Aorta (tissue), 5 donors: Measurements from ENCODE around the gene PEAR1. TPM values are rescaled to one million over a fixed set of nuclear protein-coding genes. Genes with fewer than 3 reads are reported as not detected.

Experiments
- ATAC-seq: fragments of 200-7000 bp; cut with Tn5 transposase; one replicate; pipeline ENCODE4 v1.9.1; 2022; ENCODE audit warnings: moderate library complexity; ENCODE audit not compliant: low FRiP score
- DNase-seq, 2 donors: peaks; one replicate each; pipeline ENCODE4 v3.0.0-alpha.2; 2020
- H3K27ac ChIP-seq, 2 donors: one replicate each; pipeline ENCODE4 v1.5.1; 2013; ENCODE audit warnings: low read length in 2 of 2, mild to moderate bottlenecking in 2 of 2, moderate library complexity in 2 of 2, control low read depth in 1 of 2, inconsistent platforms in 1 of 2, low read depth in 1 of 2
- H3K27me3 ChIP-seq, 2 donors: one replicate each; pipeline ENCODE4 v1.6.1; 2013; ENCODE audit warnings: control low read depth in 1 of 2, low read length in 1 of 2, mild to moderate bottlenecking in 1 of 2, moderate library complexity in 1 of 2; ENCODE audit not compliant: insufficient read depth in 2 of 2, control insufficient read depth in 1 of 2
- H3K36me3 ChIP-seq, 2 donors: one replicate each; pipeline ENCODE4 v1.6.1; 2013; ENCODE audit warnings: control low read depth in 1 of 2, low read length in 1 of 2, mild to moderate bottlenecking in 1 of 2; ENCODE audit not compliant: insufficient read depth in 2 of 2, control insufficient read depth in 1 of 2
- H3K4me1 ChIP-seq, 2 donors: one replicate each; pipeline ENCODE4 v1.6.1; 2013; ENCODE audit warnings: low read length in 2 of 2, control low read depth in 1 of 2, mild to moderate bottlenecking in 1 of 2, moderate library complexity in 1 of 2; ENCODE audit not compliant: insufficient read depth in 2 of 2, control insufficient read depth in 1 of 2
- H3K4me3 ChIP-seq, 2 donors: one replicate each; pipeline ENCODE4 v1.5.1; 2013; ENCODE audit warnings: low read length in 2 of 2, control low read depth in 1 of 2, mild to moderate bottlenecking in 1 of 2
- H3K9me3 ChIP-seq: one replicate; pipeline ENCODE4 v1.6.1; 2013; ENCODE audit warnings: mild to moderate bottlenecking, low read length; ENCODE audit not compliant: control insufficient read depth
- WGBS, 2 donors: extraction: QIAGEN DNeasy Blood & Tissue Kit; methylation state at CpG; one replicate each; pipeline ENCODE4 v1.1.7; 2013; 5-methylcytosine and 5-hydroxymethylcytosine counted together
- intact Hi-C, 2 donors: fragments of 100-400 bp; cut with DNase I; formaldehyde crosslinking; loops; one replicate each; pipeline versions ENCODE4 v1.14.2 to v1.15.0; 2022
- polyA plus RNA-seq, 2 donors: library from polyadenylated mRNA; stranded (reverse); fragments of 200-250 nt; gene quantifications; one replicate each; pipeline ENCODE4 v1.2.3, GENCODE V29; 2013
- total RNA-seq, 2 donors: library from RNA; stranded (reverse); fragmentation: NEBNext Ultra II Directional; extraction: Animal tissue kit (Norgen Biotek cat#: 25700); gene quantifications; one replicate each; pipeline ENCODE4 v1.2.1, GENCODE V29; 2021
- donor health status: healthy with polysubstance abuse.
- donor health status: Bipolar disorder and iron deficiency.
- donor health status: DM: no; HTN: no; CAD: no.
- donor health status: DM: no; HTN: no; CAD: no.
- donor health status: DM: yes; HTN: yes; CAD: no.

PEAR1 gene
- total and polyA plus RNA-seq, 4 donors = 5.6 to 46.6 (median 25.1) TPM

DNA sequence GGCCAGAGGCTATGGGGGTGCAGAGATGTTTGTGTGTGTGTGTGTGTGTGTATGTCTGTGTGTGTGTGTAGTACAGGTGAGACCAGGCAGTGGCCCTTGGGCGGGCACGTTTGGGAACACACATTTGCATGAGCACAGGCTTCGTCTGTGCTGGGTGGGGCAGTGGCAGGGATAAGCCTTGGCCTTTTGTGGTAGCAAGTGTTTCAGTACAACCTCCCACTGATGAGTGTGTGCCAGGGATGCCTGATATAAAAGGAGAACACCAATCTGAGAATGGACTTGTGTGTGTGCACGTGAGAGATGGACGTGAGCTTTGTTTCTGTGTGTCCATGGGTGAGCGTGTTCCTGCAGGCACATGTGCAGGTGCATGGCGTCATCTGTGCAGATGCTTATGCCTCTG, 29.9 kb upstream of the PEAR1 start:
- Histone ChIP-seq H3K4me1 (no peaks in the 10 kb centered on the region), H3K9me3 (no peaks in the 10 kb centered on the region), H3K36me3 (no peaks in the 10 kb centered on the region), H3K4me3 (no peak overlapping the region), H3K27me3 (no peaks in the 10 kb centered on the region), H3K27ac (no peak overlapping the region)
- ATAC-seq (no peak), DNase-seq (no peak)
- intact Hi-C loops = no loop called here
- 79 to 84% methylated on average over 7 of the region's 7 CpGs for WGBS, 2 donors

- intact Hi-C loops = no loop called here
- Histone ChIP-seq H3K27me3 (no peaks in the 10 kb centered on the region), H3K4me3 (no peak overlapping the region), H3K4me1 (no peaks in the 10 kb centered on the region), H3K36me3 (no peaks in the 10 kb centered on the region), H3K27ac (no peak overlapping the region), H3K9me3 (no peaks in the 10 kb centered on the region)
- ATAC-seq = no peak
- no peak for DNase-seq
- 86 to 92% methylated on average over 4 of the region's 4 CpGs for WGBS, 2 donors
Observed at GRCh38 chr1:156864796-156865195, 28.7 kb upstream of the PEAR1 start.

DNA sequence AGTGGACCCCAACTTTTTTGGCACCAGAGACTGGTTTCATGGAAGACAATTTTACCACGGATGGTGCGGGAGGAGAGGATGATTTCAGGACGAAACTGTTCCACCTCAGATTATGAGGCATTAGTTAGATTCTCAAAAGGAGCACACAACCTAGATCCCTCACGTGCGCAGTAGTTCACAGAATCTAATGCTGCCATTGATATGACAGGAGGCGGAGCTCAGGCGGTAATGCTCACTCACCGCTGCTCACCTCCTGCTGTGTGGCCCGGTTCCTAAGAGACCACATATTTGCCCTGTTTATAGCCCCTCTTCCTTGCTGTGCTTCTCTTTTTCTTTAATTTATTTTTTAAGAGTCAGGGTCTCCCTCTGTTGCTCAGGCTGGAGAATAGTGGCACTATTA, 28.3 kb upstream of the PEAR1 start:
- H3K27me3 ChIP-seq = no peaks in the 10 kb centered on the region
- no peak for ATAC-seq
- WGBS, 2 donors = 82% methylated on average over 9 of the region's 9 CpGs
- no peaks in the 10 kb centered on the region for H3K4me1 ChIP-seq
- intact Hi-C loops = no loop called here
- no peak for DNase-seq
- no peaks in the 10 kb centered on the region for H3K9me3 ChIP-seq
- H3K36me3 ChIP-seq = no peaks in the 10 kb centered on the region
- no peak overlapping the region for H3K27ac ChIP-seq
- no peak overlapping the region for H3K4me3 ChIP-seq

GRCh38 chr1:156865865-156866248, 27.7 kb upstream of the PEAR1 start:
- no peaks in the 10 kb centered on the region for H3K27me3 ChIP-seq
- H3K27ac ChIP-seq = no peak overlapping the region
- intact Hi-C loops = no loop called here
- 72 to 80% methylated on average over 4 of the region's 4 CpGs for WGBS, 2 donors
- no peaks in the 10 kb centered on the region for H3K36me3 ChIP-seq
- DNase-seq = no peak
- ATAC-seq = no peak
- H3K4me1 ChIP-seq = no peaks in the 10 kb centered on the region
- no peaks in the 10 kb centered on the region for H3K9me3 ChIP-seq
- no peak overlapping the region for H3K4me3 ChIP-seq

DNA sequence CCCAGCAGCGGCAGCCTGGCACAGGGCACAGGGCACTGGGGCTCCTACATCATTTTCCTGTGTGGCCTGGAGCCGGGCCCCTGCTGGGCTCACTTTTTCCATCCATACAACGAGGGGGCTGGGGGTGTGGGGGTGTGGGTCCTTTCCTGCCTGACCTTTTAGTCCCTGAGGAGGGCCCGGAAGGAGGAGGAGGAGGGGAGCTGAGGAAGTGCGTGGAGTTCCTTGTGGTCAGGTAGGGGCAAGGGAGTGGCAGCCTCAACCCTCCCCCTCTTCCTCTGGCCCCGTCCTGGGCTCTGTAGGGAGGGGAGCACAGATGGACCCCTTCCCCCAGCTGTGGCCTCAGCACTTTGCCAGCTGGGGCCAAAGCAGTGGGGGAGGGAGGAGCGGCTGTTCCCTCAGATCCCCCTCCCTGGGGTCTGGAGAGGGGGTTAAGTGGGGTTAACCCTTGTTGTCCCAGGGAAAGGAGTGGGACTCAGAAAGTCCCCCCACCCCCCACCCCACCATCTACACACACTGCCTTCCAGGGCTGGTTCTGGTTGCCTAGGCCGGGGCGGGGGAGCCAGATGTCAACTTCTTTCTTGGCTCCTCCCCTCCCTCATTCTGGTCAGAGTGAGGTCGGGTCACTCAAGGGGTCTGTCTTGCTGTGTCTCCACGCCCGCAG, 27.1 kb upstream of the PEAR1 start:
- H3K27me3 ChIP-seq = no peaks in the 10 kb centered on the region
- WGBS, 2 donors = 63 to 65% methylated on average over 12 of the region's 12 CpGs
- no peak overlapping the region for H3K4me3 ChIP-seq
- intact Hi-C loops = no loop called here
- ATAC-seq = no peak
- no peaks in the 10 kb centered on the region for H3K36me3 ChIP-seq
- no peak overlapping the region for H3K27ac ChIP-seq
- no peak for DNase-seq
- H3K4me1 ChIP-seq = no peaks in the 10 kb centered on the region
- no peaks in the 10 kb centered on the region for H3K9me3 ChIP-seq

DNA sequence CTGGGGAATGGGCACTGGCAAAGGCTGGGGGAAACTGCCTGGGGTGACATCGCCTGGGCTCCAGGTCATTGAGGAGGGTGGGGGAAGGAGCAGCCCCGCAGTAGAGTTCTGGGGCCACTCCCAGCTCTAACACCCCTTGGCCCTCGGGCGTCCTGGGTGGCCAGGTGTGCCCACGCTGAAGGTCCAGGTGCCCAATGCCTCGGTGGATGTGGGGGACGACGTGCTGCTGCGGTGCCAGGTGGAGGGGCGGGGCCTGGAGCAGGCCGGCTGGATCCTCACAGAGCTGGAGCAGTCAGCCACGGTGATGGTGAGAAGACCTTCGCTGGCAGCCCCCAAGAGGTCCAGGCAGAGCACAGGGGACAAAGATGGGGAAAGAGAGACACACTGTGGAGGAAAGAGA, 25.2 kb upstream of the PEAR1 start:
- H3K4me3 ChIP-seq = no peak overlapping the region
- H3K36me3 ChIP-seq = no peaks in the 10 kb centered on the region
- intact Hi-C loops = no loop called here
- DNase-seq (no peak), ATAC-seq (no peak)
- no peaks in the 10 kb centered on the region for H3K4me1 ChIP-seq
- no peaks in the 10 kb centered on the region for H3K9me3 ChIP-seq
- 69% methylated on average over 13 of the region's 13 CpGs for WGBS, 2 donors
- no peaks in the 10 kb centered on the region for H3K27me3 ChIP-seq
- H3K27ac ChIP-seq = no peak overlapping the region

DNA sequence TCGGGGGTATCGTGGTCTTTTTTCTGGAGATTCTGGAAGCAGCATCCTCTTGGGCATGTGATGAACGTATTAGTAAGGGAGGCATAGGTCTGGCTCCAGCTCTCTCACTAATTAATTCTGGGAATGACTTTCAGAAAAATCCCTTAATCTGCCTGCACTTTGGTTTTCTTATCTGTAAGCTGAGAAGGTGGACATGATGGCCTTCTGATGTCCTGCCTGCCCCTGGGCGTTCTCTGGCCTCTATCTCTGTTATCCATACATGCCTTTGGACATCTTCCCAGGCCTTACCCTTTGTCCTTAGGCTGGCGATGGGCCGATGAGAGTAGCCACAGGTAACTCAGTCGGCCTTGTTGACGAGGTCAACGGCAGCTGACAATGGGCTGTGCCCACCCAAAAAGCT, 24.1 kb upstream of the PEAR1 start:
- no peaks in the 10 kb centered on the region for H3K4me1 ChIP-seq

GRCh38 chr1:156873659-156874058, 19.9 kb upstream of the PEAR1 start:
- 95% methylated on average over 18 of the region's 18 CpGs for WGBS, 2 donors
- ATAC-seq (no peak), DNase-seq (no peak)
- Histone ChIP-seq H3K4me3 (no peak overlapping the region), H3K36me3 (no peaks in the 10 kb centered on the region), H3K27ac (no peak overlapping the region), H3K27me3 (no peaks in the 10 kb centered on the region), H3K9me3 (no peaks in the 10 kb centered on the region), H3K4me1 (no peaks in the 10 kb centered on the region)
- intact Hi-C loops = no loop called here

More for the DNA sequence above, 24.1 kb upstream of the PEAR1 start:
- ATAC-seq = no peak
- Histone ChIP-seq H3K4me3 (no peak overlapping the region), H3K36me3 (no peaks in the 10 kb centered on the region), H3K27ac (no peak overlapping the region), H3K27me3 (no peaks in the 10 kb centered on the region), H3K9me3 (no peaks in the 10 kb centered on the region)
- no peak for DNase-seq
- 92 to 93% methylated on average over 9 of the region's 9 CpGs for WGBS, 2 donors
- intact Hi-C loops = no loop called here

GRCh38 chr1:156874142-156874541, 19.4 kb upstream of the PEAR1 start:
- Histone ChIP-seq H3K27ac (no peak overlapping the region), H3K4me1 (no peaks in the 10 kb centered on the region), H3K9me3 (no peaks in the 10 kb centered on the region), H3K4me3 (no peak overlapping the region), H3K36me3 (no peaks in the 10 kb centered on the region), H3K27me3 (no peaks in the 10 kb centered on the region)
- no peak for ATAC-seq
- WGBS, 2 donors = 88 to 89% methylated on average over 5 of the region's 5 CpGs
- intact Hi-C loops = no loop called here
- DNase-seq = no peak
